HEK293T (cell line): ENCODE data around the gene CDK7.

Source experiments
- CTBP1 ChIP-seq: fragments of 450-650 bp; IDR thresholded peaks from 2 replicates; pipeline ENCODE4 v1.6.1; 2016; ENCODE audit warnings: borderline replicate concordance
- ELF4 ChIP-seq: fragments of 450-650 bp; IDR thresholded peaks from 2 replicates; pipeline ENCODE4 v1.6.1; 2017; ENCODE audit warnings: antibody characterized with exemption
- FOXA1 ChIP-seq: fragments of 450-650 bp; IDR thresholded peaks from 2 replicates; pipeline ENCODE4 v1.6.1; 2016; ENCODE audit warnings: mild to moderate bottlenecking
- FOXK2 ChIP-seq: fragments of 450-650 bp; IDR thresholded peaks from 2 replicates; pipeline ENCODE4 v1.6.1; 2016; ENCODE audit warnings: mild to moderate bottlenecking
- FOXM1 ChIP-seq: fragments of 450-650 bp; IDR thresholded peaks from 2 replicates; pipeline ENCODE4 v1.6.1; 2017; ENCODE audit warnings: mild to moderate bottlenecking, borderline replicate concordance
- LEF1 ChIP-seq: fragments of 450-650 bp; IDR thresholded peaks from 2 replicates; pipeline ENCODE4 v1.6.1; 2017; ENCODE audit warnings: mild to moderate bottlenecking, borderline replicate concordance
- PKNOX1 ChIP-seq: fragments of 450-650 bp; IDR thresholded peaks from 2 replicates; pipeline ENCODE4 v1.6.1; 2016

- TF ChIP-seq FOXK2 (no peak), ELF4 (no peak), FOXA1 (no peak), FOXM1 (no peak), LEF1 (no peak), CTBP1 (no peak), PKNOX1 (no peak)
Measured at GRCh38 chr5:69299625-69300024, 64.9 kb downstream of the CDK7 start.
